ENCODE results near the gene CLN5. TPM values are rescaled to one million over a fixed set of nuclear protein-coding genes. Genes with fewer than 3 reads are reported as not detected.

CLN5 gene
- total and polyA plus RNA-seq, 9 donors: 31.7 to 52.2 (median 36.6) TPM

- H3K4me1 ChIP-seq (ENCODE audit: insufficient read depth): peaks cover 9% of the 10 kb centered on the region
- H3K9me3 ChIP-seq: no peaks in the 10 kb centered on the region
- intact Hi-C loops (cut with DNase I): loop anchor here in 1 of 4 donors (5.0 kb wide), 1 partner anchor 34 kb away; the partner anchor contains the start of gene FBXL3
- no peaks in the 10 kb centered on the region for H3K36me3 ChIP-seq
- H3K4me3 ChIP-seq: peak overlapping the region; percentile 88
- 10 to 21% (median 15%) methylated on average over 3 of the region's 3 CpGs for WGBS, 3 donors
- peak overlapping the region; percentile 93 for H3K27ac ChIP-seq
- no peak for DNase-seq
- no peaks in the 10 kb centered on the region for H3K27me3 ChIP-seq
- TF ChIP-seq EP300 (IDR thresholded peaks at IDR 0.05) (no peak), CTCF (IDR thresholded peaks at IDR 0.05) (no peak)
Observed at GRCh38 chr13:76993021-76993420, 1.1 kb downstream of the CLN5 start.

GRCh38 chr13:76993473-76993872 lies 1.6 kb downstream of the CLN5 start:
- H3K4me1 ChIP-seq (ENCODE audit: insufficient read depth): peaks cover 9% of the 10 kb centered on the region
- H3K27ac ChIP-seq: peak overlapping the region in 1 of 2 donors; percentile 93
- H3K27me3 ChIP-seq: no peaks in the 10 kb centered on the region
- DNase-seq: no peak
- H3K36me3 ChIP-seq: no peaks in the 10 kb centered on the region
- H3K4me3 ChIP-seq: no peak overlapping the region
- intact Hi-C loops (cut with DNase I): loop anchor here in 1 of 4 donors (5.0 kb wide), 1 partner anchor 34 kb away; the partner anchor contains the start of gene FBXL3
- no peaks in the 10 kb centered on the region for H3K9me3 ChIP-seq
- 73 to 74% (median 73%) methylated on average over 5 of the region's 5 CpGs for WGBS, 3 donors
- TF ChIP-seq EP300 (IDR thresholded peaks at IDR 0.05): no peak
- no peak for TF ChIP-seq CTCF (IDR thresholded peaks at IDR 0.05)
- no peak for TF ChIP-seq POLR2A (IDR thresholded peaks at IDR 0.05)

GRCh38 chr13:76994281-76994680 lies 2.4 kb downstream of the CLN5 start:
- 90 to 96% (median 94%) methylated on average over 3 of the region's 3 CpGs for WGBS, 3 donors
- no peak for TF ChIP-seq CTCF (IDR thresholded peaks at IDR 0.05)
- TF ChIP-seq EP300 (IDR thresholded peaks at IDR 0.05): no peak
- no peak for TF ChIP-seq POLR2A (IDR thresholded peaks at IDR 0.05)
- no peak for DNase-seq
- no peaks in the 10 kb centered on the region for H3K36me3 ChIP-seq
- intact Hi-C loops (cut with DNase I): loop anchor here in 1 of 4 donors (5.0 kb wide), 1 partner anchor 33 kb away; the partner anchor contains the start of gene FBXL3
- no peaks in the 10 kb centered on the region for H3K9me3 ChIP-seq
- no peaks in the 10 kb centered on the region for H3K27me3 ChIP-seq
- H3K4me3 ChIP-seq: no peak overlapping the region
- peaks cover 9% of the 10 kb centered on the region for H3K4me1 ChIP-seq (ENCODE audit: insufficient read depth)
- no peak overlapping the region for H3K27ac ChIP-seq

- TF ChIP-seq EP300 (IDR thresholded peaks at IDR 0.05) (no peak), CTCF (IDR thresholded peaks at IDR 0.05) (no peak), POLR2A (IDR thresholded peaks at IDR 0.05) (no peak)
- 2 to 15% (median 5%) methylated on average over 1 of the region's 1 CpG for WGBS, 3 donors
- no peak for DNase-seq
- Histone ChIP-seq H3K27ac (no peak overlapping the region), H3K4me3 (no peak overlapping the region), H3K4me1 (ENCODE audit: insufficient read depth) (peaks cover 2% of the 10 kb centered on the region), H3K36me3 (no peaks in the 10 kb centered on the region), H3K9me3 (no peaks in the 10 kb centered on the region), H3K27me3 (no peaks in the 10 kb centered on the region)
- intact Hi-C loops (cut with DNase I): no loop called here
Observed at GRCh38 chr13:77000475-77000874, 8.6 kb downstream of the CLN5 start.
